DOHH2 (cell line): ENCODE measurements around the gene VAV2.

Source experiments
- H3F3A ChIP-seq: fragments of 200-600 bp; sonication (generic), shearing (Covaris generic); 2 replicates; pipeline ENCODE4 v1.6.0; 2016; ENCODE audit warnings: antibody characterized with exemption, mild to moderate bottlenecking; ENCODE audit not compliant: control insufficient read depth, insufficient read depth
- H3K27ac ChIP-seq: fragments of 200-600 bp; sonication (generic); 2 replicates; pipeline ENCODE4 v1.5.1; 2014; ENCODE audit warnings: low read depth, mild to moderate bottlenecking, low read length, moderate library complexity
- H3K27me3 ChIP-seq: fragments of 200-600 bp; sonication (generic); 2 replicates; pipeline ENCODE4 v1.6.1; 2014; ENCODE audit warnings: mild to moderate bottlenecking, low read length, mixed read lengths; ENCODE audit not compliant: control insufficient read depth
- H3K36me3 ChIP-seq: fragments of 200-600 bp; sonication (generic); 2 replicates; pipeline ENCODE4 v1.6.1; 2014; ENCODE audit warnings: mild to moderate bottlenecking, low read length, moderate library complexity, mixed read lengths; ENCODE audit not compliant: control insufficient read depth
- H3K4me1 ChIP-seq: fragments of 200-600 bp; sonication (generic); 2 replicates; pipeline ENCODE4 v1.6.1; 2014; ENCODE audit warnings: mild to moderate bottlenecking, low read length, mixed read lengths; ENCODE audit not compliant: control insufficient read depth
- H3K4me2 ChIP-seq: fragments of 200-600 bp; sonication (generic); 2 replicates; pipeline ENCODE4 v1.6.0; 2014; ENCODE audit warnings: mild to moderate bottlenecking, low read length, moderate library complexity
- H3K4me3 ChIP-seq: fragments of 200-600 bp; sonication (generic); 2 replicates; pipeline ENCODE4 v1.5.1; 2014; ENCODE audit warnings: mild to moderate bottlenecking, low read length, mixed read lengths
- H3K79me2 ChIP-seq: fragments of 200-600 bp; sonication (generic); 2 replicates; pipeline ENCODE4 v1.6.1; 2014; ENCODE audit warnings: mild to moderate bottlenecking, low read length, mixed read lengths; ENCODE audit not compliant: control insufficient read depth
- H3K9me2 ChIP-seq: fragments of 200-600 bp; sonication (generic); replicated peaks from 2 replicates; pipeline ENCODE4 v1.6.1; 2014; ENCODE audit warnings: mild to moderate bottlenecking, low read length, mixed read lengths; ENCODE audit not compliant: control insufficient read depth
- H3K9me3 ChIP-seq: fragments of 200-600 bp; sonication (generic); 2 replicates; pipeline ENCODE4 v1.6.1; 2014; ENCODE audit warnings: antibody characterized with exemption, low read length, mixed read lengths; ENCODE audit not compliant: control insufficient read depth, insufficient read depth
- H4K20me1 ChIP-seq: fragments of 200-600 bp; sonication (generic); 2 replicates; pipeline ENCODE4 v1.6.0; 2014; ENCODE audit warnings: low read depth, mild to moderate bottlenecking, antibody characterized with exemption, low read length, moderate library complexity; ENCODE audit not compliant: control insufficient read depth, insufficient read depth
- CTCF ChIP-seq: fragments of 200-600 bp; sonication (generic); IDR thresholded peaks from one replicate; pipeline ENCODE4 v1.5.1; 2014; ENCODE audit warnings: antibody characterized with exemption, mild to moderate bottlenecking, low read depth, low read length; ENCODE audit not compliant: poor library complexity, severe bottlenecking
- EZH2phosphoT487 ChIP-seq: fragments of 200-600 bp; sonication (generic); IDR thresholded peaks from 2 replicates; pipeline ENCODE4 v1.6.1; 2017; ENCODE audit warnings: borderline replicate concordance, mild to moderate bottlenecking, antibody characterized with exemption, low read length, moderate library complexity, mixed read lengths

VAV2 gene

GRCh38 chr9:133849110-133849670 lies 142.9 kb downstream of the VAV2 start:
- H3K9me3 ChIP-seq, result no peaks in the 10 kb centered on the region
- 0 out of 2 replicates have a peak, but pooled peaks cover 2% of the 10 kb centered on the region for H4K20me1 ChIP-seq
- no peak overlapping the region for H3K4me3 ChIP-seq

GRCh38 chr9:133848471-133849109 lies 143.5 kb downstream of the VAV2 start:
- Histone ChIP-seq H3K4me2 (no peak overlapping the region), H3K36me3 (no peaks in the 10 kb centered on the region), H3F3A (no peaks in the 10 kb centered on the region), H4K20me1 (0 out of 2 replicates have a peak, but pooled peaks cover 2% of the 10 kb centered on the region), H3K4me1 (no peaks in the 10 kb centered on the region), H3K27me3 (no peaks in the 10 kb centered on the region), H3K4me3 (no peak overlapping the region), H3K9me3 (no peaks in the 10 kb centered on the region), H3K27ac (no peak overlapping the region), H3K9me2 (no peaks in the 10 kb centered on the region), H3K79me2 (no peaks in the 10 kb centered on the region)
- TF ChIP-seq EZH2phosphoT487 (no peak), CTCF (no peak)

More at GRCh38 chr9:133849110-133849670, 142.9 kb downstream of the VAV2 start:
- Histone ChIP-seq H3K27me3 (no peaks in the 10 kb centered on the region), H3K4me2 (no peak overlapping the region), H3K27ac (no peak overlapping the region), H3K9me2 (no peaks in the 10 kb centered on the region), H3K4me1 (no peaks in the 10 kb centered on the region), H3K36me3 (no peaks in the 10 kb centered on the region), H3K79me2 (no peaks in the 10 kb centered on the region), H3F3A (no peaks in the 10 kb centered on the region)
- no peak for TF ChIP-seq EZH2phosphoT487
- TF ChIP-seq CTCF, result no peak

- Histone ChIP-seq H4K20me1 (0 out of 2 replicates have a peak, but pooled peaks cover 3% of the 10 kb centered on the region), H3F3A (no peaks in the 10 kb centered on the region), H3K4me3 (no peak overlapping the region), H3K4me1 (no peaks in the 10 kb centered on the region), H3K9me2 (no peaks in the 10 kb centered on the region), H3K79me2 (no peaks in the 10 kb centered on the region), H3K27me3 (no peaks in the 10 kb centered on the region), H3K4me2 (no peak overlapping the region), H3K9me3 (no peaks in the 10 kb centered on the region), H3K27ac (no peak overlapping the region), H3K36me3 (no peaks in the 10 kb centered on the region)
- TF ChIP-seq CTCF, result no peak
- TF ChIP-seq EZH2phosphoT487, result no peak
Measured at GRCh38 chr9:133846483-133847090, 145.5 kb downstream of the VAV2 start.
